IPS DF 4.7 (cell line): Measurements from ENCODE around the gene LDLRAD4.

ENCODE experiments used
- DNase-seq: peaks from one replicate; pipeline ENCODE4 v3.0.0-alpha.2; 2013; ENCODE audit warnings: low spot score; ENCODE audit errors: extremely low read depth

LDLRAD4 gene

DNA sequence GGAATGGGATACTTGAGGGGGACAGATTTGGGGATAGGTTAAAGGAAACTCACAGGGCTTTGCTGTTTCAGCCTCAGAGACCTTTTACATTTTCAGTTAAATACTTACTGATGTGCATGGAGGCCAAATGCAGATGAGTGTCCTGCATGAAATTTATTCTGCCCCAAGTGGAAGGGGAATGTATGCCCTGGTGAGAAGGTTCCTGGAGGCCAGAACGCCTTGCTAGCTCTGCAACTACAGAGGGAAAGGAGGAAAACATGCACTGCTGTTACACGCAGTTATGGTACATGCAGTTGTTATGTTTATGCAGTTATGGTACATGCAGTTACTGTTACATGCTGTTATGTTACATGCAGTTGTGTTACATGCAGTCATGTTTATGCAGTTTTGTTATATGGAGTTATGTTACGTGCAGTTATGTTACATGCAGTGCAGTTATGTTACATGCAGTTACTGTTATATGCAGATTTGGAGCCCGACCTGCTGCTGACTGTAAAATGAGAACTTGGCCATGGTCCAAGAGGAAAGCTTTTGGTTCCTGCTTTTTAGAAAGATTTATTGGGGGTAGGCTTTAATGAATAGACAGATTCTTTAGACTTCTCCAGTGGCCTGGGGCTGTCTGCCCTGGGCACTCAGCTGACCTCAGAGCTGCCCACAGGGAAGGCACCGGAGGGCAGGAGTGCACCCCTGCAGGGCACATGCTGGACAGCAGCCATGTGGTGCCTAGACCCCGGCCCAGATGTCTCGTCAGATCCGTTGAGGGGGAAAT lies 84.1 kb downstream of the LDLRAD4 start:
- no peak for DNase-seq

DNA sequence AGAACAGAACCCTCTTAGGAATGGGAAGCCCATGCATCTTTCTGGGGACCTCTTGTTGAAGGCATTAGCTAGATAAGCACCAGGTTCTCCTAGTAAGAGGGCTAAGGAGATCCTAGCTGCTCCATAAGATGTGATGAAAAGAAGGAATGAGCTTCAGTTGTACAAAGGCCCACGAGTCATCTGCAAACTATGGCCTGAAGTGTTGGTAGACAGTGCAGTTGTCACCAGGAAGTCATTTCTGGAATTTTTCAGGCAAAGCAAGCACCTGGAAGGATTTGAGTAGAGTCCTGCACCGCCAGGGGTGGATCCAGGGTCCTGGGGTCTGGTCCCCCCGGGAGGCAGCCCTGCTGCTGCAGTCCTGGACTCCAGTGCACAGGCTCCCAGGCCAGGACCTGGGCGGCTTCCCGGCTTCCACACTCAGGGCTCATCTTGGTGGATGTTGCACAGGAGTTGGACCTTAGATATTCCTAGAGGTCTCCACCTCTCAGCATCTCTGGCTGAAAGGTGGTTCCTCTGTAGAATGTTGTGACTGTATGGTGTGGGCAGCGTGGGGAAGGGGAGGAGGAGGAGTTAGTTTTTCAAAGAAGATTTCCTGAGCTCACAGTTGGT lies 85.3 kb downstream of the LDLRAD4 start:
- DNase-seq = no peak

DNA sequence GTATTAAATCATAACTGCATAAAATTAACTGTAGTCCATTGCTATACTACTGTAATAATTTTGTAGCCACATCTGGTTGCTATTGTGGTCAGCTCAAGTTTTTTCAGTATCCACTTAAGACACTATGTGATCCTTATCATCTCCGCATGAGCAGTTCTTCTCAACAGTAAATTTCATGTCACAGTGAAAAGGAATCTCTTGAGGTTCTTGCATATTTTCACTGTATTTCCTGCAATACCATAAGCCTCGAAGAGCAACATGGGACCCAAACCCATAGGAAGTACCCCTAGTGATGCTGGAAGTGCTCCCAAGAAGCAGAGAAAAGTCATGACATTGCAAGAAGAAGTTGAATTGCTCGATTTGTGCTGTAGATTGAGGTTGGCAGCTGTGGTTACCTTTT lies 86.7 kb downstream of the LDLRAD4 start:
- DNase-seq = no peak

DNA sequence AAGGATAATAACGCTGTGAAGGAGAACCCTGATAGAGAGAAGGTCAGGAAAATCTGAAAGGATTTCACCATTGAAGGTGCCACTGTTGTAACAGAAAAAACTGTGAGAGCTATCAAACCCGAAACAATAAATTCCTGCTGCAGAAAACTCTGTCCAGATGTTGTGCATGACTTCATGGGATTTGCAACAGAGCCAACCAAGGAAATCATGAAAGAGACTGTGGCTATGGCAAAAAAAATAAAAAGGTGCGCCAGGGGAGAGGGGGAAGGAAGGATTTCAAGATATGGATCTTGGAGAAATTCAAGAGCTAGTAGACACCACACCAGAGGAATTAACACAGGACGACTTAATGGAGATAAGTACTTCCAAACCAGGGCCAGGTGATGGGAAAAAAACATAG lies 88.0 kb downstream of the LDLRAD4 start:
- no peak for DNase-seq

DNA sequence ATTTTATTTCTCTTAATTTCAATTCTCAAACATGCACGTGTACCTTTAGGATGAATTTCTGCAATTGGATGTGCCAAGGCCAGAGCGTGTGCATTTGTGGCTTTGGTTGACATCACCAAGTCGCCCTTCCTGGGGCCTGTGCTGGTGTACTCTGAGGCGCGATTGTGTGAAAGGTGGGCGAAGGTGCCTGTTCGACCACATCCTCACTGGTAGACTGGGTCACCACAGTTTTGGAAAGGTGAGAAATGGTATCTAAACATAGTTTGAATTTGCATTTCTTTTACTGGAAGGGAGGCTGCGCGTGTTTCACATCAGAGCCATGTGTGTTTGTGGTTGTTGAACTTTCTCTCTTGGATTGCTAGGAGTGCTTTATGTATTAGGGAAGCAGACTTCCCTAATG lies 89.8 kb downstream of the LDLRAD4 start:
- no peak for DNase-seq

DNA sequence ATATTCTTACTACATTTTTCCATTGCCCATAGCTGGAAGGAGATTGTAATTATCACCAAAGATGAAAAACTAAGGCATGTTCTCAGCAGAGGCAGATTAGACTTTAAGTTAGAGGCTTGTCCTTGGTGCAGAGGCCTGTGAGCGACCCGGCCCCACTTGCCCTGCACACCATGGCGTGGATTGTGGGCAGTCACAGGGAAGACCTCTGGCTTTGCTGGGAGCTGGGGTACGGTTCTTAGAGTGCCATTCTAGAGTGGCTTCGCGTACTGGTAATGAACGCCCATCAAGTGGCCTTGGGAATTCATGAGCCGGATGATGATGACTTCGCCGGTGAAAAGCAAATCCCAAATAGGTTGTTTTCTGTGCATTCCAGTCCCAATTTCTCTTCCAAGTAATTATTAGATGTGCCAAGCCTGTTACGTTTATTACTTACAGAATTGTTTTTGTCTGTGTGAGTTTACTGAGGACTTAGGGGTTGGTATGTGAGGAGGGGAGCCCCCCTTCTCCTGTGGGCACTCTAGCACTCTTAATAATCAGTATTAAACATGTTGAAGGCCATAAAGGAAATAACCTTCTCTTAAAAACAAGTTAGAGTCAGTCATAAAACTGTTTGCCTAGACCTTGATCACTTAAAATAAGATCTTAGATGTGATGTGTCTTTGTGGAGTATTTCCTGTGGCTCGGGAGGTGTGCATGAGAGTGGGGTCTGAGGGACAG lies 90.6 kb downstream of the LDLRAD4 start:
- no peak for DNase-seq

DNA sequence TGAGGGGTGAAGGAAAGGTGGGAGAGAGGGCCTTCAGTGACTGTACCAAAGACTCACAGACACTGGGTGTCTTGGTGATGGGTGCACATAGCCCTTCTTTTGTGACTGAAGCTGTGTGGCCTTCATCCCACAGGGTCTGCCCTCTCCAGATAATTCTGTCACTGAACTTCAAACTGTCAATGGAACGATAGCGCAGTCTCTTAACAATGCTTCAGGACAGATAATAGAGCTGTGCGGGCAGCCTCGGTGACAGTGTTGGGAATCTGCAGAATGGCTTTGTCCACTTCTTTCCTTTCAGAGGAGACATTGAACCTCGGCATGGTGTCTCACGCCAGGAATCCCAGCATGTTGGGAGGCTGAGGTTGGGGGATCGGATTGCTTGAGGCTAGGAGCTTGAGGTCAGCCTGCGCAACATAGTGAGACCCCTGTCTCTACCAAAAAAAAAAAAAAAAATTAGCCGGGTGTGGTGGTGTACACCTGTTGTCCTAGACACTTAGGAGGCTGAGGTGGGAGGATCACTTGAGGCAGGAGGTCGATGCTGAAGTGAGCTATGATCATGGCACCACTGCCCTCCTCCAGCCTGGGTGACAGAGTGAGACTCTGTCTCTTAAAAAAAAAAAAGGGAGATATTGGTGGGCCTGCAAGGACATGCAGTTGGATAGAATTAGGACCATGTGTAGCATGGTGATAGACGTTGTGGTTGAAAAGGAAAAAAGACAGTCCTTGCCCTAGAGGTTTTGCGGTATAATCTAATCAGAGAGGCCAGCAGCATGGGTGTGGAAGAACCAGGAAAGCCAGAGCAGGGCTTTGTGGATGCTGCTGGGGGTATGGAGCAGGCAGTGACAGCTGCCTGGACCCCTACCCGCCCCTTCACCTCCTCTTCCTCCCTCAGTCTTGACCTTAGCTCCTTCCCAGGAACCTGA lies 91.4 kb downstream of the LDLRAD4 start:
- no peak for DNase-seq

DNA sequence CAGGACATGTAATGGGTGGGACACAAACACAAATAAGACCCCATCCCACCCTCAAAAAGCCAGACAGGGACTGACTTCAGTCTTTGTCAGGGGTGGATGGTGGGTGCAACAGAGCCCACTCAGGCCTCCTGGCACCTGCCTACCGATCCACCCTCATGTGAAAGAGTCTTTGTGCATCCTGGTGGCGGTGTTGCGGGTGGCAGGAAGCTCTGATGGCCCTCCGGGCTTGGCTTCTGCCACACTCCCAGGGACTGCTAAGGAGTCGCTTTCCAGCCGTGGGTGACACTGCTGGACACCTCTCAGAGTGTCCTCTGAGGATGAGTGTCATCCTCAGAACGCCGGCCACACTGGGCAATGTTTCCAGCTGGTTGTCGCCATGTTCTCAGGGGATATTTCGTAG lies 92.6 kb downstream of the LDLRAD4 start:
- no peak for DNase-seq

DNA sequence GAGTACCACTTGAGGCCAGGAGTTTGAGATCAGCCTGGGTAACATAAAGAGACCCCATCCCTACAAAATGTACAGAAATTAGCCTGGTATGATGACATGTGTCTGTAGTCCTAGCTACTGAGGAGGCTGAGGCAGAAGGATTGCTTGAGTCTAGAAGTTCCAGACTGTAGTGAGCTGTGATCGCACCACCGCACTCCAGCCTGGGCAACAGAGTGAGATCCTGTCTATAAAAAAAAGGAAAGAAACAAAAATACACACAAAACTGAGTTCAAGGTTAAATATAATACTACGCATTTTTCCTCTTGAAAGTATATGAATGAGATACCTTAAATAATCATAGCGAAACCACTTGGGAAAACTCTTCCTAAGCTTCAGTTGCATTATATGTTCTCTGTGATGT lies 94.0 kb downstream of the LDLRAD4 start:
- DNase-seq = no peak

DNA sequence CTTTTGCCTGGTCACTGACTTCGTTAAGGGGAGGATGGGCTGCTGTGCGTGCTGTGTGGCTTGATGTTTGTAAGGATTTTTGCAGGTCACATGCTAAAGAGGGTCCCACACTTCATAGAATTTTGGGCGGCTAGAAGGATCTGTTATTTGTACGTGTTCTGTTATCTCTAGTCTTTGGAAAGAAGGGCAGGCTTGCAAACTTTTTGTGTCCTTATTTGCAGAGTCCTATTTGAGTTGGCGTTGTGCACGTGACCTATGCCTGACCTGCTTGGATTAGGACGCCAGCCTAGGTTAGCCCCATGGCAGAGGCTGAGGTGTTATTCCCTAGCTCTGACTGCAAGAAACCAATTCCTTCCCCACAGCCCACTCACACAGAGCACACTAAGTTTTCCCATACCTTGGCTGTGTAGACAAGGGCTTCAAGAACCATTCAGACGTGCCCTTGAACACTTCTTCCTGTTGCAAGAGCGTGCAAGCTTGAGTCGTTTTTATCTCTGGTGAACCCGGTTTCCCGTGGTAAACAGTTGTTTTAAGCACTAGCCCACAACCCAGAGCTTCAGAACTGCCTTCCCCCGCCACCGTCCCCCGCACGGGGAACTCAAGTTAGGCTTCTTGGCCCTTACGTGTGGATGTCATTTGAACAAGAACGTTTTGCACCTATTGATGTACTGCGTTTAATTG lies 94.6 kb downstream of the LDLRAD4 start:
- no peak for DNase-seq

DNA sequence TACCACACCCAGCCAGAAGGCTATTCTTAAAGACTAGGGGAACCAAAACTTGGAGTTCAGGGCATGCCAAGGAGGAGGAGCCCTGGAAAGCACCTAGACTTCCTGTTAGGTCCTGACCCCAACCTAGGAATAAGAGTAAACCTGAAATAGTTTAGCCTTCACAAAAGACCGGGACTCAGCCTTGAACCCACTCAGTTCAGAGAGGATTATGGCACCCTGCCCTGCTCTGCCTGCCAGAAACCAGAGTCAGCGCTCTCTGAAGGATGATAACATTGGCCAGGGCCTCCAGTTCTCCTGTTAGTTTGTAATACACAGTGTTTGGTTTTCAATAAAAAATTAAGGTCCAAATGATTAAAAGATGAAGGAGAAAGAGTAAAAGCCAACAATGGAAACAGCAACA lies 96.4 kb downstream of the LDLRAD4 start:
- no peak for DNase-seq

DNA sequence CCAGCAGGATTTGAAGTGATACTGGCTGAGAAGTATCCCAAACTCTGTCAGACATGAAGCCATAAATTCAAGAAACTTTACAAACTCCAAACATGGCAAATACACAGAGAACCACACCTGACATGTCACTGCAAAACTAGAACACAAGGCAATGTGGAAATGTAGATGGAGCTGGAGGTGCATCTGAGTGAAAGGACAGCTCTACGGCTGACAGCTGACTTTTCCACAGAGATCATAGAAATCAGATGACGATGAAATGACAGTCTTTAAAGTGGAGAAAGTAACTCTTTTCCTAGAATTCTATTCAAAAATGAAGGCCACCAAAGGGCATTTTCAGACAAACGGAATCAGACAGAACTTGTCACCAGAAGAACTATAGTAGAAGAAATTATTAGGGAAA lies 97.5 kb downstream of the LDLRAD4 start:
- DNase-seq = no peak

DNA sequence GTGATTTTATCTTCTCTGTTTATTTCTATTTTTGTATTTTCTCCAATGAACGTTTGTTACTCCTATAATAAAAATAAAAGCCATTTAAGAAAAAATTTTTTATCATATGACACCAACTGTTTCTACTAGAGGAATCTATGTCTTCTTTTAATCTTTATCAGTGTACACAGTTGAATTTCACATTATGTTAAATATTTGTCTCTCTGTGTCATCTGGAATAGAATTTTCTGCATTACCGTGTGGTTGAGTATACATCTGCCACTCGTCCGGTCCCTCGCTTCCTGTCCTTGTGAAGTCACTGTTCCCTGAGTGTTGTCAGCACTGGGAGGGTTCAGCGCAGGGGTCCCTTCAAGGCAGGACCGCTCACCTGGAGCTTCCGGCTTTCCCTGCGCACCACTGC lies 99.2 kb downstream of the LDLRAD4 start:
- no peak for DNase-seq

DNA sequence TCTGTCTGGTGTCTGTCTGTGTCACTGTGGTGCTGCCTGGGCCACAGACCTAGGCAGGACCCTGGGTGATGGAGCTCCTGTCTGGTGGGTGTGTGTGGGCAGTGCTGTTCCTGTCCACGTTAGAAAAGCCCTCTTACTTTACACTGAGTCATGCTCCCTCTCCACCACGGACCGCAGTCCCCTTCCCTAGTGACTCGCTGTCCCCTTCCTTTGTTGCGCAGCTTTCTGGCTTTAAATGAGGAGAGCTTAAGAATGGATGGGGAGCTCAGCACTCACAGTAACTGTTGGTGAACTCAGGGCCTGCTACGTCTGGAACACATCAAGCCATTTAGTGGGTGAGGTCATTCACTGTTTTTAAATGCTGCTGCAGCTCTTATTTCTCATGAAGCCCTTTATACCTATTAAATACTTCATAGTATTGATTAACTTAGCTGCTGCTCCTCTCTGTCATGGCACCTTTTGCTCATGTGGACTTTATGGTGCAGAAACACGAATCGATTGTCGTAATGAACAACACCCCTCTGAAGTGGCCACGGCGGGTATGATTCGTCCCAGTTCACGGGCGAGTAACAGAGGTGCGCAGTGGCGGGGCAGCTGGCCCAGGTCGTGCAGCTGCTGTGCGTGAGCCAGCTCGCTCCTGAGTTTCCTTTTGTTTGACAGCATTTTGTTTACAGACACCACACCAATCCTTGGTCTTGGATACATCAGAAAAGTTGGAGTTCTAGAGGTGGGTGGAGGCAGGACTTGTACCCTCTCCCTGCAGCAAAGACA lies 100.4 kb downstream of the LDLRAD4 start:
- no peak for DNase-seq

DNA sequence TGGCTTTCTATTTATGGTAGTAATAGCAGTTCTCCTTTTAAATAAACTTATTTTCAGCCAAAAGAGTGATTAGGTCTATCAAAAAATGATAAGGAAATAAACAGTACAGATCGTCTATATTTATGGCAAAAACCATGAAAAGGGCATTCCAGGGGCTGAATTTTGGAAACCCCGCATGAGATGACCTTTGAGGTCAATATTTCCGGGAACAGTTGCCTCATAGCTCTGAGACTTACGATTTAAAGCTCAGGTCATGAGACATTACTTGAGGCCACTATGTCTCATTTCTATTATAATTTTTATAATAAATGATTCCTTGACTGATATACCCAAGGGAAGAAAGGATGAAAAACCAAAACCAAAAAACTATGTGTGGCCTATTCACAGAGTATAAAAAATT lies 101.1 kb downstream of the LDLRAD4 start:
- no peak for DNase-seq

DNA sequence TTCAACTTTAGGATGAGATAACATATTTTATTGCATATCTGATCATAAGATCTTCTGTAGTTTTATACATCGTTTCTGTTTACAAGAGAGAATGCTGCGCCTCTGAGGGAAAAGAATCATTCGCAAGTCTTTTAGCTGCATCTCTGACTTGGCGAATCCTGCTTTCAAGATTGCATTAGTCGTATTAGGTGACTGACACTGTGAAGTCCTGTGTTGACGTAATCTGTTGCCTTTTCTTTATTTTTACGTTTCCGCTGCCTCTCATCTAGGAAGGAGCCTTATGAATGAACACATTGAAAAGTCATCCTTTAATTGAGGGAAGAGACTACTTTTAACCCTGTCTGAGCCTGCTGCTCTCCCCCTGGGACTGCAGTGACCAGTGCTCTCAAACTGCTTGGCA lies 101.5 kb downstream of the LDLRAD4 start:
- DNase-seq = no peak

DNA sequence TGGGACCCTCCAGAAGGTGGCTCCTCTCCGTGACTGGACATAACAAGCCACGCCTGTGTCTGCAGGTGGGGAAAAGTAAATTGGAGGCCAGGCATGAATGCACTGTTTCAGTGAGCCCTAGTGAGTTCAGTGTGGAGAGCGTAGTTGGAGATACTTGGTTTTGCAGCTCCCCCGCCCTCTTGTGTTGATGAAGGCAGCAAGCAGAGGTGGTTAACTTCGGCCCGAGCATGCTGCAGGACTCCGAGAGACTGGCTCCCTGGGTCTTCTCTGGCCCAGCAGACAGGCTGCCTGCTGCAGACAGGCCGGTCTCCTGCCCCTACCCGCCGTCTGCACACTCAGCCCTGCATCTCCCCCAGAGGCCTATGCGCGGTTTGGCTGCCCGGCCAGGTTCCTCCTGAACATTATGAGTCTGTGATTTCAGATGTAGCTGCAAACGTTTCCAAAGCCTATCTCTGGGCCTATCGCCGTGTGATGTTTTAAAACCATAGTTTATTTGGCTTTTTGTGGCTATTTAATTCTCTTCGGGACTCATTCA lies 102.4 kb downstream of the LDLRAD4 start:
- no peak for DNase-seq

DNA sequence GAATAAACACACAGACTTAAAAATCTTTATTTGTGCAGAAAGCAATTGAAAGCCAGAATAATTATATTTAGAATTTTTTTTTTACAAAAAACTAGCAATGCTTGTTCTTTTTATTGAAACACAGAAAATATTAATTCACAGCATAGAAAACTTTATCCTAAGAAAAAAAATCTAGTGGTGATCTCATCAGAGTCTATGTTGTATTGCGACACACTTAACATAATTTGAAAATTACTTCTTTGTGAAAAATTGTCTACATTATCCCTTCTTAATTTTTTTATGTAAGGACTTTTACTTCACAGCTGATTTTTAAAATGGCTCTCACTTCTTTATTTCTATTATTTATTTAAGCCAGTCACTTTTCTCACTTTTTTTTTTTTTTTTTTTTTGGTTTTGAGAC lies 103.4 kb downstream of the LDLRAD4 start:
- no peak for DNase-seq

DNA sequence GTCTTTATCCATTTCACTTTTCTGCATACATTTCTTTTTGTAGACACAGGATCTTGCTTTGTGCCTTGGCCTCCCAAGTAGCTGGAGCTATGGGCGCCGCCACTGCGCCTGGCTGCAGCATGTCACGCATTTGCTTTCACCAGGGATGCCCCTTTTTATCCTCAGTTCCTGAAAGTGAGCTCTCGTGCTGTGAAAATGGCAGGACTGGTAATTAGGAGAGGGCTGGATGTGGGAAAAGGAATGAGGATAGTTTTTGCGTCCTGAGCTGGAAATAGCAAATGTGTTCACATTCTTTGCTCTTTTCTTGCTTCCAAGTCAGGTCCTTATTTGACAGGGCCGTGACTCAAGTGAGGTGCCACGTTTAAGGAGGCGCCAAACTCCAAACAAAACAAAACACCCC lies 104.6 kb downstream of the LDLRAD4 start:
- no peak for DNase-seq

DNA sequence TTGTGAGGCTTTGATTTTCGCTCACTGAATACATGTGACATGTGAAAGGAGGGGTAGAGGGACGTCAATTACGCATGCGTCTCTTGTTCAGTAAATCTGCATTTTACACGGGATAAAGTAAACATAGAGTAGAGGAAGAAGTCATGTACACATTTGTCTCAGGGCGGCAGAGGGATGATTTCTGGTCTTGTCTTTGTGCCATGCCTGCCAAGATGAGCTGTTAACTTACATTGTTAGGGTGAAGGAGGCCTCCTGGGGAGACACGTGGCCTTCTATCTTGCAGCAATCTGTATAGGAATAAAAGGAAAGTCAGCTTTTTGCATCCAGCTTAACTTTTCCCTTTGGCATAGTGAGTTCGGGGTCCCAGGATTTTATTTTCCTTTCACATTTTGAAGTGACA lies 106.3 kb downstream of the LDLRAD4 start:
- DNase-seq = no peak
